Measurements from ENCODE around the gene CFAP47. TPM values are rescaled to one million over a fixed set of nuclear protein-coding genes. Genes with fewer than 3 reads are reported as not detected.

The CFAP47 gene
- total RNA-seq, 1 donor from 2014 or later: not detected

- Mint-ChIP-seq H3K9me3 (no peaks in the 10 kb centered on the region), H3K27ac (no peak overlapping the region), H3K27me3 (no peaks in the 10 kb centered on the region), H3K4me3 (no peak overlapping the region), H3K4me1 (no peaks in the 10 kb centered on the region), H3K36me3 (ENCODE audit: low read depth) (no peaks in the 10 kb centered on the region)
- DNase-seq: no peak
- intact Hi-C loops (cut with micrococcal nuclease): no loop called here
These were observed 429.0 kb downstream of the CFAP47 start for GRCh38 chrX:36348509-36348908.

GRCh38 chrX:36357855-36358254 lies 438.3 kb downstream of the CFAP47 start:
- Mint-ChIP-seq H3K9me3 (no peaks in the 10 kb centered on the region), H3K4me3 (no peak overlapping the region), H3K36me3 (ENCODE audit: low read depth) (no peaks in the 10 kb centered on the region), H3K27ac (no peak overlapping the region), H3K4me1 (no peaks in the 10 kb centered on the region), H3K27me3 (no peaks in the 10 kb centered on the region)
- intact Hi-C loops (cut with micrococcal nuclease): no loop called here
- DNase-seq: no peak

- no peaks in the 10 kb centered on the region for H3K4me1 Mint-ChIP-seq
- intact Hi-C loops (cut with micrococcal nuclease): no loop called here
- H3K27ac Mint-ChIP-seq: no peak overlapping the region
- no peak overlapping the region for H3K4me3 Mint-ChIP-seq
- H3K27me3 Mint-ChIP-seq: no peaks in the 10 kb centered on the region
- no peak for DNase-seq
- H3K9me3 Mint-ChIP-seq: no peaks in the 10 kb centered on the region
- H3K36me3 Mint-ChIP-seq (ENCODE audit: low read depth): no peaks in the 10 kb centered on the region
These were observed 444.7 kb downstream of the CFAP47 start for GRCh38 chrX:36364262-36364661.

- DNase-seq: no peak
- Mint-ChIP-seq H3K27me3 (no peaks in the 10 kb centered on the region), H3K27ac (no peak overlapping the region), H3K36me3 (ENCODE audit: low read depth) (no peaks in the 10 kb centered on the region), H3K4me3 (no peak overlapping the region), H3K9me3 (no peaks in the 10 kb centered on the region), H3K4me1 (no peaks in the 10 kb centered on the region)
- intact Hi-C loops (cut with micrococcal nuclease): no loop called here
These were observed 464.0 kb downstream of the CFAP47 start for GRCh38 chrX:36383495-36383894.

- intact Hi-C loops (cut with micrococcal nuclease): no loop called here
- H3K4me3 Mint-ChIP-seq: no peak overlapping the region
- no peak overlapping the region for H3K27ac Mint-ChIP-seq
These were observed 469.4 kb downstream of the CFAP47 start for GRCh38 chrX:36388901-36389300.

GRCh38 chrX:36401774-36402173 lies 482.2 kb downstream of the CFAP47 start:
- no peak for DNase-seq
- H3K4me1 Mint-ChIP-seq: no peaks in the 10 kb centered on the region
- no peak overlapping the region for H3K27ac Mint-ChIP-seq
- H3K27me3 Mint-ChIP-seq: no peaks in the 10 kb centered on the region
- intact Hi-C loops (cut with micrococcal nuclease): no loop called here
- no peaks in the 10 kb centered on the region for H3K36me3 Mint-ChIP-seq (ENCODE audit: low read depth)
- no peak overlapping the region for H3K4me3 Mint-ChIP-seq
- no peaks in the 10 kb centered on the region for H3K9me3 Mint-ChIP-seq

More at GRCh38 chrX:36388901-36389300, 469.4 kb downstream of the CFAP47 start:
- H3K36me3 Mint-ChIP-seq (ENCODE audit: low read depth): no peaks in the 10 kb centered on the region
- no peaks in the 10 kb centered on the region for H3K9me3 Mint-ChIP-seq
- no peak for DNase-seq
- no peaks in the 10 kb centered on the region for H3K4me1 Mint-ChIP-seq
- no peaks in the 10 kb centered on the region for H3K27me3 Mint-ChIP-seq

GRCh38 chrX:36407836-36408235 lies 488.3 kb downstream of the CFAP47 start:
- Mint-ChIP-seq H3K4me1 (no peaks in the 10 kb centered on the region), H3K4me3 (no peak overlapping the region), H3K27me3 (no peaks in the 10 kb centered on the region), H3K27ac (no peak overlapping the region), H3K9me3 (no peaks in the 10 kb centered on the region), H3K36me3 (ENCODE audit: low read depth) (no peaks in the 10 kb centered on the region)
- no peak for DNase-seq
- intact Hi-C loops (cut with micrococcal nuclease): no loop called here

GRCh38 chrX:36414056-36414455 lies 494.5 kb downstream of the CFAP47 start:
- H3K27me3 Mint-ChIP-seq: no peaks in the 10 kb centered on the region
- no peak overlapping the region for H3K27ac Mint-ChIP-seq
- no peak overlapping the region for H3K4me3 Mint-ChIP-seq
- intact Hi-C loops (cut with micrococcal nuclease): no loop called here
- no peak for DNase-seq
- no peaks in the 10 kb centered on the region for H3K4me1 Mint-ChIP-seq
- H3K9me3 Mint-ChIP-seq: no peaks in the 10 kb centered on the region
- H3K36me3 Mint-ChIP-seq (ENCODE audit: low read depth): no peaks in the 10 kb centered on the region

GRCh38 chrX:36422368-36422767 lies 502.8 kb downstream of the CFAP47 start:
- Mint-ChIP-seq H3K27me3 (no peaks in the 10 kb centered on the region), H3K27ac (no peak overlapping the region)
- intact Hi-C loops (cut with micrococcal nuclease): no loop called here

GRCh38 chrX:36431819-36432218 lies 512.3 kb downstream of the CFAP47 start:
- H3K4me1 Mint-ChIP-seq: no peaks in the 10 kb centered on the region
- H3K9me3 Mint-ChIP-seq: no peaks in the 10 kb centered on the region
- H3K27ac Mint-ChIP-seq: no peak overlapping the region
- no peak overlapping the region for H3K4me3 Mint-ChIP-seq
- H3K36me3 Mint-ChIP-seq (ENCODE audit: low read depth): no peaks in the 10 kb centered on the region
- H3K27me3 Mint-ChIP-seq: no peaks in the 10 kb centered on the region
- intact Hi-C loops (cut with micrococcal nuclease): no loop called here
- no peak for DNase-seq

More at GRCh38 chrX:36422368-36422767, 502.8 kb downstream of the CFAP47 start:
- Mint-ChIP-seq H3K9me3 (no peaks in the 10 kb centered on the region), H3K36me3 (ENCODE audit: low read depth) (no peaks in the 10 kb centered on the region), H3K4me3 (no peak overlapping the region), H3K4me1 (no peaks in the 10 kb centered on the region)
- DNase-seq: no peak

GRCh38 chrX:36434522-36434921 lies 515.0 kb downstream of the CFAP47 start:
- no peak for DNase-seq
- H3K36me3 Mint-ChIP-seq (ENCODE audit: low read depth): no peaks in the 10 kb centered on the region
- H3K27ac Mint-ChIP-seq: no peak overlapping the region
- no peaks in the 10 kb centered on the region for H3K9me3 Mint-ChIP-seq
- no peak overlapping the region for H3K4me3 Mint-ChIP-seq
- intact Hi-C loops (cut with micrococcal nuclease): no loop called here
- no peaks in the 10 kb centered on the region for H3K27me3 Mint-ChIP-seq
- H3K4me1 Mint-ChIP-seq: no peaks in the 10 kb centered on the region

Other genes with a start within 250 kb of the CFAP47 start
- not detected in 2 replicates for gene MAGEB16, start 121.4 kb upstream of the CFAP47 start, total RNA-seq